H9 (cell line): Measurements from ENCODE around the gene MRPL39. TPM values are rescaled to one million over a fixed set of nuclear protein-coding genes. Genes with fewer than 3 reads are reported as not detected.

Experiments used
- DNase-seq: peaks from one replicate; pipeline ENCODE4 v3.0.0-alpha.2; 2017
- H2AFZ ChIP-seq: one replicate; pipeline ENCODE4 v1.6.1; 2013; ENCODE audit warnings: mild to moderate bottlenecking, low read length, control low read depth, moderate library complexity
- H2AK5ac ChIP-seq: 2 replicates; pipeline ENCODE4 v1.6.1; 2013; ENCODE audit warnings: low read length, control low read depth, mixed read lengths; ENCODE audit not compliant: insufficient read length
- H2BK120ac ChIP-seq: one replicate; pipeline ENCODE4 v1.6.1; 2013; ENCODE audit warnings: low read depth, mild to moderate bottlenecking, low read length, control low read depth, inconsistent platforms; ENCODE audit not compliant: poor library complexity, severe bottlenecking
- H2BK12ac ChIP-seq: 2 replicates; pipeline ENCODE4 v1.6.1; 2013; ENCODE audit warnings: low read length, control low read depth, mixed read lengths, low read depth; ENCODE audit not compliant: insufficient read length
- H2BK15ac ChIP-seq: 2 replicates; pipeline ENCODE4 v1.6.1; 2013; ENCODE audit warnings: low read depth, low read length, control low read depth
- H2BK20ac ChIP-seq: one replicate; pipeline ENCODE4 v1.6.1; 2013; ENCODE audit warnings: low read depth, mild to moderate bottlenecking, low read length, control low read depth, inconsistent platforms; ENCODE audit not compliant: poor library complexity, severe bottlenecking
- H2BK5ac ChIP-seq: 2 replicates; pipeline ENCODE4 v1.6.1; 2013; ENCODE audit warnings: low read length, control low read depth, mixed read lengths; ENCODE audit not compliant: insufficient read length
- H3K14ac ChIP-seq: 2 replicates; pipeline ENCODE4 v1.6.1; 2013; ENCODE audit warnings: low read length, control low read depth; ENCODE audit not compliant: insufficient read depth
- H3K18ac ChIP-seq: 2 replicates; pipeline ENCODE4 v1.6.1; 2013; ENCODE audit warnings: low read depth, mild to moderate bottlenecking, mixed read lengths, low read length, control low read depth; ENCODE audit not compliant: insufficient read length
- H3K23ac ChIP-seq: 2 replicates; pipeline ENCODE4 v1.6.1; 2013; ENCODE audit warnings: low read length, control low read depth, mixed read lengths, low read depth; ENCODE audit not compliant: insufficient read length
- H3K23me2 ChIP-seq: 2 replicates; pipeline ENCODE4 v1.6.1; 2013; ENCODE audit warnings: low read depth, mild to moderate bottlenecking, mixed read lengths, low read length, control low read depth; ENCODE audit not compliant: insufficient read length, poor library complexity, severe bottlenecking
- H3K27ac ChIP-seq: 2 replicates; pipeline ENCODE4 v1.5.1; 2013; ENCODE audit warnings: low read length, control low read depth, mixed read lengths, low read depth; ENCODE audit not compliant: insufficient read length
- H3K27me3 ChIP-seq: 2 replicates; pipeline ENCODE4 v1.6.1; 2013; ENCODE audit warnings: low read length, control low read depth, inconsistent platforms; ENCODE audit not compliant: insufficient read depth
- H3K4ac ChIP-seq: 2 replicates; pipeline ENCODE4 v1.6.1; 2013; ENCODE audit warnings: low read depth, mild to moderate bottlenecking, control low read depth, inconsistent platforms, low read length, moderate library complexity
- H3K4me1 ChIP-seq: 2 replicates; pipeline ENCODE4 v1.6.1; 2013; ENCODE audit warnings: low read length, control low read depth, inconsistent platforms; ENCODE audit not compliant: insufficient read depth
- H3K4me2 ChIP-seq: 2 replicates; pipeline ENCODE4 v1.6.1; 2013; ENCODE audit warnings: low read length, control low read depth, mixed read lengths; ENCODE audit not compliant: insufficient read length, insufficient read depth
- H3K56ac ChIP-seq: 2 replicates; pipeline ENCODE4 v1.6.1; 2013; ENCODE audit warnings: low read depth, mild to moderate bottlenecking, mixed read lengths, low read length, control low read depth; ENCODE audit not compliant: insufficient read length
- H3K79me1 ChIP-seq: 2 replicates; pipeline ENCODE4 v1.6.1; 2013; ENCODE audit warnings: low read depth, mild to moderate bottlenecking, moderate library complexity, low read length, control low read depth, inconsistent platforms; ENCODE audit not compliant: insufficient read depth, poor library complexity, severe bottlenecking
- H3K79me2 ChIP-seq: 2 replicates; pipeline ENCODE4 v1.6.1; 2013; ENCODE audit warnings: low read length, control low read depth, inconsistent platforms; ENCODE audit not compliant: insufficient read depth
- H3K9ac ChIP-seq: 2 replicates; pipeline ENCODE4 v1.6.1; 2013; ENCODE audit warnings: low read length, control low read depth, mixed read lengths; ENCODE audit not compliant: insufficient read length; ENCODE audit errors: extremely low read depth
- H3K9me3 ChIP-seq: one replicate; pipeline ENCODE4 v1.6.1; 2013; ENCODE audit warnings: low read depth, low read length, inconsistent platforms; ENCODE audit not compliant: control insufficient read depth
- H3T11ph ChIP-seq: one replicate; pipeline ENCODE4 v1.6.1; 2013; ENCODE audit warnings: mild to moderate bottlenecking, low read length, control low read depth, inconsistent platforms
- H4K20me1 ChIP-seq: one replicate; pipeline ENCODE4 v1.6.1; 2013; ENCODE audit not compliant: control insufficient read depth, insufficient read length, insufficient read depth
- H4K5ac ChIP-seq: 2 replicates; pipeline ENCODE4 v1.6.1; 2013; ENCODE audit warnings: low read depth, mild to moderate bottlenecking, mixed read lengths, low read length, control low read depth; ENCODE audit not compliant: insufficient read length
- H4K8ac ChIP-seq: replicated peaks from 2 replicates; pipeline ENCODE4 v1.6.1; 2013; ENCODE audit warnings: low read length, control low read depth, mixed read lengths, low read depth; ENCODE audit not compliant: insufficient read length
- H4K91ac ChIP-seq: 2 replicates; pipeline ENCODE4 v1.6.1; 2013; ENCODE audit warnings: low read depth, mild to moderate bottlenecking, moderate library complexity, mixed read lengths, low read length, control low read depth; ENCODE audit not compliant: insufficient read length
- H3K27ac Mint-ChIP-seq, 3 experiments: 2 replicates in 2 of 3; 3 replicates in 1 of 3; pipeline ENCODE4 v1.8.0; 2020 to 2021; ENCODE audit warnings: mixed read lengths in 3 of 3, mild to moderate bottlenecking in 1 of 3, moderate library complexity in 1 of 3
- H3K27me3 Mint-ChIP-seq: 2 replicates; pipeline ENCODE4 v1.8.0; 2021; ENCODE audit warnings: low read depth, mild to moderate bottlenecking, moderate library complexity, mixed read lengths
- H3K36me3 Mint-ChIP-seq, 3 experiments: 2 replicates in 2 of 3; 3 replicates in 1 of 3; pipeline ENCODE4 v1.8.0; 2020 to 2021; ENCODE audit warnings: low read depth in 3 of 3, mixed read lengths in 3 of 3; ENCODE audit not compliant: insufficient read depth in 1 of 3
- H3K4me1 Mint-ChIP-seq, 2 experiments: 2 replicates each; pipeline ENCODE4 v1.8.0; 2020; ENCODE audit warnings: mixed read lengths in 2 of 2
- H3K4me3 Mint-ChIP-seq, 2 experiments: 2 replicates in 1 of 2; 3 replicates in 1 of 2; pipeline ENCODE4 v1.8.0; 2020 to 2021; ENCODE audit warnings: mild to moderate bottlenecking in 2 of 2, mixed read lengths in 2 of 2, moderate library complexity in 1 of 2
- H3K9me3 Mint-ChIP-seq, 2 experiments: 2 replicates in 1 of 2; 3 replicates in 1 of 2; pipeline ENCODE4 v1.8.0; 2020; ENCODE audit warnings: mild to moderate bottlenecking in 2 of 2, mixed read lengths in 2 of 2, moderate library complexity in 1 of 2
- WGBS: extraction: QIAGEN DNeasy Blood & Tissue Kit; methylation state at CpG from one replicate; pipeline ENCODE4 v1.1.7; 2013; ENCODE audit warnings: missing lambda C conversion rate, low lambda C conversion rate, mixed read lengths; ENCODE audit not compliant: insufficient read length; ENCODE audit errors: extremely low coverage; 5-methylcytosine and 5-hydroxymethylcytosine counted together
- total RNA-seq: library from RNA; stranded (reverse); gene quantifications from 2 replicates; pipeline ENCODE4 v1.2.1, GENCODE V29; 2021
- TF ChIP-seq, protein P1 (sequence below): fragments of 200-600 bp; sonication (generic); conservative IDR thresholded peaks from 3 replicates; pipeline ENCODE4 v1.8.0; 2021; ENCODE audit warnings: antibody characterized with exemption, mild to moderate bottlenecking

Gene MRPL39
- total RNA-seq, 1 experiment from 2014 or later = 58.8 TPM

DNA sequence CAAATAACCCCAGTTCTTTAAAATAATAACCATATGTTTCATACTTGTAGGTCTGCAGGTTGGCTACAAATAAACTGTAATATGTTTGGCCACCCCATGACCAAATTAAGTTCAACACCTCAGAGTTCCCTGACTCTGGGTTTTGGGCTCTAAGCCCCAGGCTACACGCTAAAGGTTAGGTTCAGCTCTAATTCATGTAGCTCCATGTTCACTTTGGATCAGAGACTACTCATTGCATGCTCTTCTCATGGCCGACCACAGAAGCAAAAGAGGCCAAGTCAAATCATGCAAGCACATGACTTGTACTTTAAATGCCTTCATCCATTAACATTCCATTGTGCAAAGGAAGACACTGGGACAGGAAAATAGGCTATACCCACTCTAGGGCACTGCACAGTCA is 66.2 kb downstream of the MRPL39 start:
- no peak overlapping the region for H3K56ac ChIP-seq
- Mint-ChIP-seq H3K27ac (no peak overlapping the region), H3K9me3 (peaks cover 7 to 13% of the 10 kb centered on the region in 2 experiments; a peak in 4 of 5 replicates), H3K36me3 (peaks cover 0 to 8% (median 0%) of the 10 kb centered on the region in 3 experiments; a peak in 3 of 7 replicates), H3K27me3 (no peaks in the 10 kb centered on the region), H3K4me3 (no peak overlapping the region), H3K4me1 (peaks cover 10 to 11% of the 10 kb centered on the region in 2 experiments)
- no peak overlapping the region for H3K27ac ChIP-seq
- TF ChIP-seq, protein P1, sequence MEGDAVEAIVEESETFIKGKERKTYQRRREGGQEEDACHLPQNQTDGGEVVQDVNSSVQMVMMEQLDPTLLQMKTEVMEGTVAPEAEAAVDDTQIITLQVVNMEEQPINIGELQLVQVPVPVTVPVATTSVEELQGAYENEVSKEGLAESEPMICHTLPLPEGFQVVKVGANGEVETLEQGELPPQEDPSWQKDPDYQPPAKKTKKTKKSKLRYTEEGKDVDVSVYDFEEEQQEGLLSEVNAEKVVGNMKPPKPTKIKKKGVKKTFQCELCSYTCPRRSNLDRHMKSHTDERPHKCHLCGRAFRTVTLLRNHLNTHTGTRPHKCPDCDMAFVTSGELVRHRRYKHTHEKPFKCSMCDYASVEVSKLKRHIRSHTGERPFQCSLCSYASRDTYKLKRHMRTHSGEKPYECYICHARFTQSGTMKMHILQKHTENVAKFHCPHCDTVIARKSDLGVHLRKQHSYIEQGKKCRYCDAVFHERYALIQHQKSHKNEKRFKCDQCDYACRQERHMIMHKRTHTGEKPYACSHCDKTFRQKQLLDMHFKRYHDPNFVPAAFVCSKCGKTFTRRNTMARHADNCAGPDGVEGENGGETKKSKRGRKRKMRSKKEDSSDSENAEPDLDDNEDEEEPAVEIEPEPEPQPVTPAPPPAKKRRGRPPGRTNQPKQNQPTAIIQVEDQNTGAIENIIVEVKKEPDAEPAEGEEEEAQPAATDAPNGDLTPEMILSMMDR = no peak
- H2BK120ac ChIP-seq = no peak overlapping the region
- H3K23me2 ChIP-seq = no peaks in the 10 kb centered on the region
- no peak overlapping the region for H2AK5ac ChIP-seq
- H4K8ac ChIP-seq = no peak overlapping the region
- H3K14ac ChIP-seq = no peak overlapping the region
- H3K4me2 ChIP-seq = no peak overlapping the region
- no peaks in the 10 kb centered on the region for H3K79me2 ChIP-seq
- H2BK20ac ChIP-seq = no peak overlapping the region
- no peaks in the 10 kb centered on the region for H4K20me1 ChIP-seq
- no peak overlapping the region for H2AFZ ChIP-seq
- H2BK5ac ChIP-seq = no peak overlapping the region
- no peak overlapping the region for H3K4ac ChIP-seq
- 0 out of 2 replicates have a peak, but pooled peaks cover 2% of the 10 kb centered on the region for H3K4me1 ChIP-seq
- no peak overlapping the region for H4K91ac ChIP-seq
- H2BK12ac ChIP-seq = no peak overlapping the region
- no peak for DNase-seq
- WGBS = no CpG with 5 or more reads among the region's 2 CpGs
- H3K9me3 ChIP-seq = no peaks in the 10 kb centered on the region
- no peak overlapping the region for H2BK15ac ChIP-seq
- no peak overlapping the region for H3K9ac ChIP-seq
- H3K79me1 ChIP-seq = no peaks in the 10 kb centered on the region
- H4K5ac ChIP-seq = no peak overlapping the region
- no peak overlapping the region for H3K23ac ChIP-seq
- no peaks in the 10 kb centered on the region for H3K27me3 ChIP-seq
- H3K18ac ChIP-seq = no peak overlapping the region
- no peak overlapping the region for H3T11ph ChIP-seq
